Measurements from ENCODE around the gene DLGAP1.

DLGAP1 gene

GRCh38 chr18:4134700-4135099, 320.4 kb downstream of the DLGAP1 start:
- no peak for TF ChIP-seq CTCF (IDR thresholded peaks at IDR 0.05; ENCODE audit: borderline replicate concordance, control extremely low read depth, extremely low read depth, insufficient read depth, missing control alignments)
- no peak for DNase-seq (ENCODE audit: low spot score)
- in situ Hi-C loops (cut with MboI; ENCODE audit: low sequenced_read_pairs, unreplicated experiment): no loop called here

GRCh38 chr18:4130734-4131719, 324.1 kb downstream of the DLGAP1 start:
- in situ Hi-C loops (cut with MboI; ENCODE audit: low sequenced_read_pairs, unreplicated experiment): no loop called here
- DNase-seq (ENCODE audit: low spot score): no peak
- no peak for TF ChIP-seq CTCF (IDR thresholded peaks at IDR 0.05; ENCODE audit: borderline replicate concordance, control extremely low read depth, extremely low read depth, insufficient read depth, missing control alignments)

- in situ Hi-C loops (cut with MboI; ENCODE audit: low sequenced_read_pairs, unreplicated experiment): no loop called here
- DNase-seq (ENCODE audit: low spot score): no peak
- TF ChIP-seq CTCF (IDR thresholded peaks at IDR 0.05; ENCODE audit: borderline replicate concordance, control extremely low read depth, extremely low read depth, insufficient read depth, missing control alignments): no peak
Observed at GRCh38 chr18:4126939-4127338, 328.2 kb downstream of the DLGAP1 start.

GRCh38 chr18:4125627-4126230, 329.4 kb downstream of the DLGAP1 start:
- TF ChIP-seq CTCF (IDR thresholded peaks at IDR 0.05; ENCODE audit: borderline replicate concordance, control extremely low read depth, extremely low read depth, insufficient read depth, missing control alignments): no peak
- no peak for DNase-seq (ENCODE audit: low spot score)
- in situ Hi-C loops (cut with MboI; ENCODE audit: low sequenced_read_pairs, unreplicated experiment): no loop called here

GRCh38 chr18:4125224-4125623, 329.9 kb downstream of the DLGAP1 start:
- no peak for TF ChIP-seq CTCF (IDR thresholded peaks at IDR 0.05; ENCODE audit: borderline replicate concordance, control extremely low read depth, extremely low read depth, insufficient read depth, missing control alignments)
- in situ Hi-C loops (cut with MboI; ENCODE audit: low sequenced_read_pairs, unreplicated experiment): no loop called here
- DNase-seq (ENCODE audit: low spot score): no peak

- no peak for DNase-seq (ENCODE audit: low spot score)
- in situ Hi-C loops (cut with MboI; ENCODE audit: low sequenced_read_pairs, unreplicated experiment): loop anchor here (10.0 kb wide), 1 partner anchor 935 kb away; no protein-coding TSS in a partner anchor
- TF ChIP-seq CTCF (IDR thresholded peaks at IDR 0.05; ENCODE audit: borderline replicate concordance, control extremely low read depth, extremely low read depth, insufficient read depth, missing control alignments): no peak
Observed at GRCh38 chr18:4119813-4120212, 335.3 kb downstream of the DLGAP1 start.
